HL-60 (cell line): Measurements from ENCODE around the gene LMAN2.

Experiments used
- DNase-seq, 2 experiments: peaks; one replicate each; pipeline ENCODE4 v3.0.0-alpha.2; 2010 to 2020; ENCODE audit warnings: low read depth in 1 of 2, low spot score in 1 of 2
- H3K27ac ChIP-seq: fragments of 250-450 bp; sonication (Bioruptor Pico); replicated peaks from 2 replicates; pipeline ENCODE4 v1.5.1; 2020; ENCODE audit warnings: mild to moderate bottlenecking, moderate library complexity
- H3K27me3 ChIP-seq: fragments of 250-450 bp; sonication (Bioruptor Pico); 2 replicates; pipeline ENCODE4 v1.5.1; 2021; ENCODE audit warnings: mild to moderate bottlenecking, moderate library complexity; ENCODE audit not compliant: insufficient read depth, poor library complexity, severe bottlenecking
- H3K4me3 ChIP-seq: replicated peaks from 2 replicates; pipeline ENCODE4 v1.5.1; 2011; ENCODE audit warnings: mild to moderate bottlenecking, control low read depth, low read length; ENCODE audit not compliant: insufficient read depth
- CTCF ChIP-seq: IDR thresholded peaks from one replicate; pipeline ENCODE4 v1.5.1; 2011; ENCODE audit warnings: low read length, control low read depth, inconsistent platforms; ENCODE audit not compliant: insufficient read depth
- GABPA ChIP-seq: IDR thresholded peaks from 2 replicates; pipeline ENCODE4 v1.6.1; 2012; ENCODE audit warnings: low read depth
- POLR2AphosphoS5 ChIP-seq: IDR thresholded peaks from 2 replicates; pipeline ENCODE4 v1.6.1; 2012; ENCODE audit warnings: low read depth
- REST ChIP-seq: IDR thresholded peaks from 2 replicates; pipeline ENCODE4 v1.6.1; 2012; ENCODE audit warnings: low read depth; ENCODE audit not compliant: insufficient replicate concordance
- SPI1 ChIP-seq: IDR thresholded peaks from 2 replicates; pipeline ENCODE4 v1.6.1; 2012; ENCODE audit warnings: low read depth, mild to moderate bottlenecking, borderline replicate concordance

Gene LMAN2

GRCh38 chr5:177363565-177363964 is 12.1 kb upstream of the LMAN2 start:
- TF ChIP-seq GABPA (no peak), SPI1 (no peak), REST (no peak), POLR2AphosphoS5 (no peak), CTCF (no peak)
- no peak overlapping the region for H3K27ac ChIP-seq
- no peaks in the 10 kb centered on the region for H3K27me3 ChIP-seq
- DNase-seq = no peak
- no peak overlapping the region for H3K4me3 ChIP-seq

- Histone ChIP-seq H3K27me3 (no peaks in the 10 kb centered on the region), H3K4me3 (peak overlapping the region; percentile 7; the same call in 1 of the 2 replicates), H3K27ac (peak overlapping the region; percentile 25; the same call in 1 of the 2 replicates)
- no peak for DNase-seq
- TF ChIP-seq POLR2AphosphoS5 = no peak
- no peak for TF ChIP-seq CTCF
- TF ChIP-seq GABPA = no peak
- no peak for TF ChIP-seq SPI1
- TF ChIP-seq REST = no peak
Observed at GRCh38 chr5:177362610-177363507, 11.4 kb upstream of the LMAN2 start.

GRCh38 chr5:177362292-177362609 is 10.8 kb upstream of the LMAN2 start:
- TF ChIP-seq GABPA = no peak
- no peak for TF ChIP-seq SPI1
- no peak for TF ChIP-seq CTCF
- TF ChIP-seq POLR2AphosphoS5 = no peak
- no peak for TF ChIP-seq REST
- Histone ChIP-seq H3K27ac (peak overlapping the region; percentile 6), H3K4me3 (no peak overlapping the region), H3K27me3 (no peaks in the 10 kb centered on the region)
- DNase-seq = no peak
